Stimulated activated CD4-positive, alpha-beta T cell treated with anti-CD3 and anti-CD28 coated beads, Interleukin-15, amount 100 ng/mL, for 1 hour (primary cell): ENCODE results near the gene PFN1.

Experiments used
- DNase-seq, 2 donors: peaks; one replicate each; pipeline ENCODE4 v3.0.0-alpha.2; 2020; ENCODE audit warnings: low read depth in 1 of 2, low spot score in 1 of 2

The PFN1 gene

DNA sequence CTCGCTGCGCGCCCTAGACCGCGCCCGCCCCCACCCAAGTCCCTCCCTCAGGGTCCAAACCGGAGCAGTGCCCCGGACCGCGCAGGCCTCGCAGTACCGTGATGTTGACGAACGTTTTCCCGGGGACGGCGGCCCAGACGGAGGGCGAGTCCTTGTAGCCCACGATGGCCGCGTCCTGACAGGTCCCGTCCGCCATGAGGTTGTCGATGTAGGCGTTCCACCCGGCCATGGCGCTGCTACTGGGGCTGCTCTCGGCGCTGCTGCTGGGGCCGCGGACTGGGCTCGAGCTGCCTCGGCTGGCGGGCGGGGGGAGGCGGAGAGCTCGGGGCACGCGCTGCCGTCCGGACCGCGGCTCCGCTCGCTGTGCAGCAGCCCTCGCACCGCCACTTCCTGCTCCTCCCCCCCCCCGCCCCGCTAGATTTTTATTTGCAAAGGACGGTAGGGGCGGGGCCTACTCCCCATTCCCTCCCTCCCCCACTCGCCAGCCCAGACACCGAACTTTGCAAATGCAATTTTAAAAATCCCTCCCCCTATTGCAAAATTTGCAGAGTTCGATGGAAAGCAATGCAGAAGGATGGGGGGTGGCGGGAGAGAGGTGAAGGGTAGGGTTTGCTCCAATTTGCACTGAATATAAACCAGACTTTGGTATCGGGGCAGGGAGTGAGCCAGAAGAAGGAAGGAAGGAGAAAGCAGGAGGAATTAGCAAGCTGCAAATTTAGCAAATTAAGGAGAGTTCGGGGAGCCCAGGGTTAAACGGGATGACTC lies at the start of gene PFN1:
TSS of gene PFN1 (minus strand) at position 365 of the 765 bp plus-strand sequence. CDS start at position 229, 136 bp downstream.
- DNase-seq, result peak; percentile 83 to 85

DNA sequence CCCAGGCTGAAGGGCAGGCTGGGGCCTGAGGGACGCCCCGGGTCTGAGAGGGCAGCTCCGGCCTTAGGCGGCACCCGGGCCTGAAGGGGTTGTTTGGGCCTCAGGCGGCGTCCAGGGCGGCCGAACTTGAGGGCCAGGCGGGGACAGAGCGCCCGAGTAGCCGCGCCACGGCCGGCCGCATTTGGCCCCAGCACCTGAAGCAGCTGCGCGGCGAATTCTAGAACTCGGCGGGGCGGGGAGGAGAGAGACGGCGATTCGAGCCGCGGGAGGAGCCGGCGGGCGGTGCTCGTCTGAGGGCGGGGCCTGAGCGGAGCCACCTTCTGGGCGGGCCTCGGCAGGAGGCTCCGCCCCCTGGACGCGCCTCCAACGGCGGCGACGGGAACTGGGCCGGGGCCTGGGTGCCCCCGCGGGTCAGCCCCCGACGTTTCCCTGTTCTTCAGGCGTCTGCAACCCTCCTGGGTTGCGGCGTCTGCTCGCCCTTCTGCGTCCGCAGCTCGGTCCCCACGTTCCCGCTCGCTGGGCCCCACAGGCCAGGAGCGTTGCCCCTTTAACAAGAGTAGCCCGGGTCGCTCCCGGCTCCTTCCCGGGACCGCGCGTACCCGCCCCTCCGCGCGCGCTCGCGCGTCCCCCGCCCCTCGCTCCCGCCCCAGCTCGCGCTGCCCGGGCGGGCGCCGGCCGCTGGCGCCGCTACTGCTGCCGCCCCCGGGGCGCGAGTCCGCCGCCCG lies 49.1 kb upstream of the PFN1 start, which contains the start of the genes INCA1 and KIF1C:
TSS of gene INCA1 (minus strand) at position 221 of the 725 bp plus-strand sequence. CDS start 3,085 bp downstream, outside the sequence.
TSS of gene KIF1C (plus strand) at position 649 of the 725 bp plus-strand sequence. CDS start 2,297 bp downstream, outside the sequence.
- DNase-seq, result peak; percentile 84

DNA sequence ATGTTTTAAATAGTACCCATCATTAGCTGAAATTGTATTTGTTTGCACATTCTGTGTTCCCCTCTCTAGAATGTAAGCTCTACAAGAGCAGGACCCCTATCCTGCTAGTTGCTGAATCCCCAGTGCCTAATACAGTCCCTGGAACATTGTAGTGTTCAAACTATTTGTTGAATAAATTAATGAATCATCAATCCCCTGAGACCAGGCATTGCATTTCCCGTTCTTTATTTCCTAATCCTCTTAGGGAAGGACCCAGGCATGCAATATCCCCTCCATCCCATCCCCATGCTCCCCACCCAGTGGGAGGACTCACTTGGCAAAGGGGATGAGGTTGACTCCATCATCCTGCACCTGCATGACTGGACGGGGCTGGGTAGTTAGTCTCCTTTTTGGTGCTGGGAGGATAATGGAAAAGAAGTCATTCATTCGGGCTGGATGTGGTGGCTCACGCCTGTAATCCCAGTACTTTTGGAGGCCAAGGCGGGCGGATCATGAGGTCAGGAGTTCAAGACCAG lies 45.8 kb upstream of the PFN1 start:
- no peak for DNase-seq

DNA sequence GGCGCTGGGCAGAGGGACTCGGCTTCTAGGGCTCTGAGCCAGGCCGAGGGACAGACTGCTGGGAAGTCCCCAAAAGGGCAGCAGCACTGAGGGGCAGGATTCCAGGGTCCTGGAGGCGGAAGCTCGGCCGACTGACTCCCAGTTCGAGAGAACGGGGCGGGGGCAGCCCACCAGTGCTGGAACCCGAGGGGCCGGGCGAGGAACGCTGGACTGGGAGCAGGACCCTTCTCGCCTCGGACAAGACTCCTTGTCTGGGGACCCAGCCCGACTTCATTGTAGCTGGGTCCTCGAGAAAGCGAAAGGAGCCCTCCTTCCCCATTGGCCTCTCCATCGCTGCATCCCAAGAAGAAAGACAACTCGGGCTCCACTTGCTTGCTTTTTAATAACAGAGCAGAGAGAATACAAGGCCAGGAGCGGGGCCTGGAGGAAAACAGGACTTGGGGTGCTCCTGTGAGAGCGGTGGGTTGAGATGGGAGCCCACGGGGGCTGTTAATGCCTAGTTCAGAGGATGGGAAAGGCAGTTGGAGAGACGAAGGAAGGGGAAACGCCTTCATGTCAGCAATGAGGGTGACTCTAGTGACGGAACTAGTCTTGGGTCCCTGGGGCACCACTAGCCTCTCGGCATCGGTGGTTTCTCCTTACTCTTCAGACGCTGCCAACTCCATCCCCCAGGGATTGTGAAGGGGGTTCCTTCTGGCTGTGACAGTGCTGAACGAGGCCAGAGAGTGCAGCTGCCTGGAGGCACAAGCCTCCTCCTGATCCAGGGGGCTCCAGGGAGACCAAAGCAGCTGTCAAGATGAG lies 39.6 kb upstream of the PFN1 start:
- no peak for DNase-seq

DNA sequence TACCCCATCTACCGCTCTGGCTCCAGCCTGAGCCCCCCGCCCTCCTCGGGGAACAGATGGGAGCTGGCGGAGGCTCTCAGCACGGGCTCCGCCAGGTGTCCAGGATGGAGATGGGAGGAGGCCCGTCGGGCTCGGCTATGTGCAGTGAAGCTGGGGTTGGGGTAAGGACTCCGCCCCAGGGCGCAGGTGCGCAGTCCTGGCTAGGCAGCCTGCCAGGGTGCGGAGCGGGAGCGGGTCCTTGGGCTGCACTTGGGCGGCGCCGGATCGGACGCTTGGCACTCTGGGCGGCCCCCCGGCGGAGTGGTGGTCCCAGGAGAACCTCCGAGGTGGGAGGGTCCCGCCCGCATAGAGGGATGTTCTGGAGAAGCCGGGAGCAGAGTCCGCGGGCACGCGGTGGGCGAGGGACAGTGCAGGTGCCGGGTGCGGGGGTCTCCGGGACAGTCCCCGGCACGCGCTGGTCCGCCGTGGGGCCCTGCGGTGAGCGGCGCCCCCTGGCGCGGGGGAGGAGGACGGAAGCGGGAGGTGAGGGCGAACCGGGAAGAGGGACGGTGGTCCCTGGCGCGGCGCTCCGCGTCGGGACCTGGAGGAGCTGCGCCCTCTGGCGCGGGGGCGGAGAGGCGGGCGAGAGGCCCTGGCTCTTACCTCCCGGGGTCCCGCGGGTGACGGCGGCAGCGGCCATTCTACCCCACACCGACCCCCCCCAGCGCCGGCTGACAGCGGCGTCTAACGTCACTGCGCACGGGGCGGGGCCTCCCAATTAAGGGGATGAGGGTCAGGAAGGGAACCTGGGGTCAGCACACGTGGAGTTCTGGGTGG lies 38.8 kb upstream of the PFN1 start, which contains the start of gene CAMTA2:
TSS of gene CAMTA2 (minus strand) at position 725 of the 816 bp plus-strand sequence. CDS start 1,453 bp downstream, outside the sequence.
- DNase-seq, result peak; percentile 71 to 84

DNA sequence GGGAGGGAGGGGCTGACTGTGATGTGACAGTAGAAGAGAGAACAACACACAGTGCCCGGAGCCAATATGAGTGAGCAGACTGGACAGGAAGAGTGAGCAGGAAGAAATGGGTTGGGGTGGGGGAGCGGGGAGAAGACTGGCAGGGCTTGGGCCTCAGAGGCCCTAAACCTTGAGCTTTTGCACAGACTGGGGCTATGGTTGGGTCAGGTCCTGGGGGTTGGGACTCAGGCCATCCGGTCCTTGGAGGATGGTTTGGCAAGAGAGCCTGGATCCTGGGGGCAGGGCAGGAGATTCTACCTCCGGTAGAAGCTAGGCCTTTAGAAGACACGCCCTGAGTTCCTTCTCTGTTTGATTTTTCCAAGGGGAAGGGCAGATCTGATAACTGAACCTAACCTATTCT lies 38.1 kb upstream of the PFN1 start:
- no peak for DNase-seq

DNA sequence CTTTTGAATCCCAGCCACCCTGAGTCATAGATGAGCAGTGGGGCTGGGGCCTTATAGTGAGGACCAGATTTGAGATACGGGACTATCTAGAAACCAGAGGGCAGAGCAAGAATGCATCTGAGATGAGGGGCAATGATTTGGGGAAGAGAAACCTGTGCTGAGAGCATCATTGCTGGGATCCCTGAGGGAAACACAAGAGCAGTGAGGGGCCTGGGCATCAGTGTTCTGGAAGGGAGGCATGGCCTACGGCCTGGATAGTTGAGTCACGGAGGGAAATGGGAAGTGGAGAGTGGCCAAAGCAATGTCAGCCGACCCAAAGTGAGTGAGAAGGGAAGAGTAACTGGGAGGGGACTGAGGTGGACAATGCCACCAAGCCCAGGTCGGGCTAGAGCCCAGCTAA lies 34.0 kb upstream of the PFN1 start:
- DNase-seq, result no peak

DNA sequence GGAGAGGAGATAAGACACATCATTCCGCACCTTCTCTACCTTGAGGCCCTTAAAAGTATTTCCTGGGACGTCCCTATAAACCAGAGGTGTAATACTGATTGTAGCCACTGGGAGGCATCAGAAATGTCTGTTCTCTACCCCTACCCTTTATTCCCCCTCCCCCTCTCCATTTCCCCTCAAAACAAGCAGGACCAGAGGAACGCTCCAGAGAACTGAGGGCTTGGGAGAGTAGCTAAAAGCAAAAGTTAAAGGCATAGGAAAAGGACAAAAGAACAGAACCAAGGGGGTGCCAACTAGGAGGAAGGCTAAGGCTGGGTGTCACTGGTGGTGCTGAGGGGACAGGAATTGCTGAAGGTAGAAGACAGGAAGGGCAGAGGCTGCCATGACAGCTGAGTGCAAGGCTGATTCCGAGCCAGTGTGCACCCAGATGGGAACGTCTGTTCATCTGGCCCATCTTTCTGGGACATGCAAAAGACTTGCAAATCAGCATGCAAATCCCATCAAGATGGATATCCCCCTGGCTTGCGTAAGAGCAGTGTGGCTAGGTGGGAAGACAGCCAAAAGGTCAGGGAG lies 32.4 kb upstream of the PFN1 start:
- no peak for DNase-seq

DNA sequence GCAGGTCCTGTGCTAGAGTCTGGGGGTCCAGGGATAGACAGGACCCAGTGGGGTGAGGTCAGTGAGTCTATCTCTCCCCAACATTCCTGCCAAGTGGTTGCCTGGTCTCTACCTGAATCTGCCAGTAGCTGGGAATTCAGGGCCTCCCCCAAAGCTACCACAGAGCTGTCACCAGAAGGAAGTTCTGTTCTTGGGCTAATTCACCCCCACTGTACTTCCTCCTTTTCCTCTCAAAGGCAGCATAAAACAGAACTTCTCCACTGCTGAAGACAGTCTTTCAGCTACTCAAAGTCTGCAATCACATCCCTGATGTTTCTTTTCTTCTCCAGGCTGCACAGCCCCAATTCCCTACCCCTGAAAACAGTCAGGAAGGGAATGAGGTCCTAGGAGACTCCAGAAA lies 30.4 kb upstream of the PFN1 start:
- no peak for DNase-seq

DNA sequence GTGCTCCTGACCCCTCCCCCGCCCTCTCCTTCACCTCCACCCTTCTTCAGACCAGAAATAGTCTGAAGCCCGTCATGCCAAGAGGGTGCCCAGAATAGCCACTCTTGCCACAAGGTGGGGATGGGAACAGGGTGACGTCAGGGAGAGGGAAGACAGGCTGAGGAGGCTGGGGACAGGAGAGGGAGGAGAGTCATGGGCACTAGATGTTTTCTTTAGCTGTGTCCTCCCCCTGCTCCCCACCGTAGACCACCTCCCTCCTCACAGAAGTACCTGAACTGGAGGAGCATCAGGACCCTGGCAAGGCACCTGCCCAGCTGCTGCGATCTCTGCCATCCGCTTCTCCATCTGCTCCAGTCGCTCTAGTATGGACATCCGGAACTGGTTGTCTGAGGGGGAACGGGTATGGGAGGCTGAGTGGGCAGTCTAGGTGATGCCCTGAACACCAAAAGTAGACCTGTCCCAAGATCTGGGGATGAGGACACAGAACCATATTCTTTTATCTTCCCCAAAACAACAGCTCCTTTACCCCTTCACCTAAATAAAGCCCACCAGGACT lies 25.9 kb upstream of the PFN1 start:
- no peak for DNase-seq

DNA sequence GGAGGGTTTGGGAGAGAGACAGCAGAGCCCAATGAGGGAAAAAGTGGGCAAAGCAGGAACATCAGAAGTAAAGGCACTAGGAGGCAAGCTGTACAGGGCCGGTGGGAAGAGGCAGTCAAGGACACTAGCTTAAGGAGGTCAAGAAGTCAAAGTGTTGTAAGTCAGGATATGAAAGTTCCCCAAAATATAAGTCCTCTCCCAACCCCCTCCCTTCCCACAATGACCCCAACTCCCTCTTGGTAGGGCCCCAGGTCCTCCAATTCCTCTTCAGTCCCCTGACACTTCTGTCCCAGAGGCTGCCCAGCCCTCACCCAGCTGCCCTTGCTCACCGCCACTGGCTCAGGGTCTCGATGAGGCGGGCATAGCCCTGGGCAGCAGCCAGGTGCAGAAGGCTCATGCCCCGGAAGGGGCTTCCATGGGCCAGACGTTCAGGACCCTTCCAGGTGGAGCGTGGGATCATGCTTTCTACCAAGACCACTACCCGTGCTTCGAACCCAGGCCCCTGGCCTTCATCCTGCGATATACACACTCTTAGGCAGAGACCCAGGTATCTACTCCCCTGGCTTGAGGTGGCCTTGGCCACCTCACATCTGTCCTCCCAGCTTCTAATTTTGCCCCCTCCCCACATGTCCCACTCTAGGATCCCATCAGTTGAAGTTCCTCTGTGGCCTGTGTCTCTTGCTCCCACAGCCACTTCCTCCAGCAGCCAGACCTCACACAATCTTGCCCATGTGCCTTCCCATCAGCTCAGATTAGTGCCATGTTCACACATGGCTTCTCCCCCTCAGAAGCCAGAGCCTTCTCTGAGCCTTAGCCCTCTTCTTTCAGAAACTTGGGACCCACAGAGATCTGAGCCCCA lies 25.2 kb upstream of the PFN1 start:
- no peak for DNase-seq

DNA sequence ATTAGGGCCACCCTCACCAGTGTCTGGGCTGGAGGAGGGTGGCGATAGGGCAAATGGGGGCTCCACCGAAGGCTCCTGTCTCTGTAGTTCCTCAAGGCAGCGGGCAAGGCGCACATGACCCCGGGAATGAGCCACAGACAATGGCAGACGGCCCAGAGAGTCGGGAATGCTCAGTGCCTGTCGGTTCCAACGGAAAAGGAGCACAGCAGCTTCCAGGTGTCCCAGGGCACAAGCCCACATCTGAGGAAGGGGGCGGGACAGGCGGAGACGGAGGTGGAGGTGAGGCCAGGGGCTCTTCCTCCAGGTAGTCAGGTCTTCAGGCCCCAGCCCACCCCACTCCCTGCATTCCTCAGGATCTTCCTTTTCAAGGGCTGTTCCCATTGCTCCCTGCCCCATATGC lies 24.4 kb upstream of the PFN1 start:
- DNase-seq, result no peak

DNA sequence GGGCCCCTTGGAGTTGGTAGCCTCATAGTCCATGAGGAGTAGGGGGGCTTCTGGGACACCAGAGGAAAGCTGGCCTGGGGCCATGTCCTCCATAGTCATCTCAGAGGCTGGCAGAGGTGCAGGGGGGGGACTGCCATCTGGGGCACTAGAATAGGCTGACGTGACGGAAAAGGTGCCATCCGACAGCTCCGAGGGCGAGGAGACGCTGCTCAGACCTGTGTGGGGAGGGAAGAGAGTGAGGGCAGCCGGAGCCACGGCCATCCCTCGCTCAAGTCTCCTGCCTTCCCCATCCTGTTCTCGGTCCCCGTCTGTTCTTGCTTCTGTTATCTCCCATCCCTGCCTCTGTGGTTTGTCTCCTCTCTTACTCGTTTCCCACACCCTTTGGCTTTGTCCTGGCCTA lies 24.0 kb upstream of the PFN1 start:
- no peak for DNase-seq

DNA sequence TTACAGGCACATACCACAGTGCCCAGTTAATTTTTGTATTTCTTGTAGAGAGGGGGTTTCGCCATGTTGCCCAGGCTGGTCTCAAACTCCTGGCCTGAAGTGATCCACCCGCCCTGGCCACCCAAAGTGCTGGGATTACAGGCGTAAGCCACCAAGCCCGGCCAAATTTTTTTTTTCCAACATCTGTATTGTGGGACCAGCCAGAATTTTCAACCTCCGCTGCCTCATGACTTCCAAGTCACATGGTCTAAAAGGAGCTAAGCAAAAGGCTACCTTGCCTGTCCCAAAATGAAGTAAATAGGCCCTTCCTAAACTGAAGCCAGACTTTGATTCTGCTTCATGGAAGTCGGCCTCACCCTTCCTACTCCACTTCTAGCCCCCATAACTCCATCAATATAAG lies 23.5 kb upstream of the PFN1 start:
- DNase-seq, result no peak

DNA sequence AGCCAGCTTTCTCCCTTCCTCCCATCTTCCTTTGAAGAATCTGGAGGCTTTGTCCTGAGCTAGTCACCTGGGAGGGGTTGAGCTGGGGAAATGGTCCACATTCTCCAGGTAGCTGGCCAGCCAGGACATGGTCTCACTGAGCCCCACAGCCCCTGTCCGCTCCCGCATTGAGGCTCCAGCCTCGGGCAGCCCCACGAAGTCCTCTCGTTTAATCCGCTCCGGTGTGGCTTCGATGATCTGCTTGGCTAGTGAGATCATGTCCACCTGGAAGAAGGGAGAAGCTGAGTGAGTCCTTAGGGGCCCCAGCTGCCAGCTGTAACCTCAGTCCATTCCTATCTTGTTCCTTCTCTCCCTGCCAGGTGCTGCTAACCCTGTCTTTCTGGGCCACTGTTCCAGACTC lies 21.9 kb upstream of the PFN1 start:
- no peak for DNase-seq

DNA sequence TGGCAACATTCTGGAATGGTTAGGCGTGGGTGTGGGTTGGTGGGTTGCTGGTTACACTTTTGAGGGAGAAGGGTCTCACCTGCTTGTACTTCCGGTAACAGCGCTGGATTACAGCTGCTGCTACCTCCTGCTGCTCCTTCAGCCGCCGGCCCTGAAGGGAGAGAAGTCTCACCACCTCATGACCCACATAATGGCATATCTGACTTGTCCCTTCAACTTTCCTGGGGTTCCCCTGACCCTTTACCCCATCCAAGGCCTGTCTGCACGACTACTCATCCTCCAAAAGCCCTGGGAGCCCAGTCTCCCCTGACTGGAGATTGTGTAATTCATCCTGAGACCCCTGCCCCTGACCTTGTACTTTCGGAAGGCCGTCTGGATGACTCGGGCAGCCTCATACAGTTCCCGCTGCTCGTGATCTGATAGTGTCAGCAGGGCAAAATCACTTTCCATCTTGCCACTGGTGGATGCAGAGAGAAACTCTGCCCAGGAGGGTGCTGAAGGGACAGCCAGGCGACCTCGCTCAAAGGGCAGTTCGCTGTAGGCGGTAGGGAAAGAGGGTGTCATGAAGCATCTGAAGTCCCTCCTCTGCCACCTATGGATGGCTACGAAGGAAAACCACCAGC lies 21.3 kb upstream of the PFN1 start:
- DNase-seq, result no peak

DNA sequence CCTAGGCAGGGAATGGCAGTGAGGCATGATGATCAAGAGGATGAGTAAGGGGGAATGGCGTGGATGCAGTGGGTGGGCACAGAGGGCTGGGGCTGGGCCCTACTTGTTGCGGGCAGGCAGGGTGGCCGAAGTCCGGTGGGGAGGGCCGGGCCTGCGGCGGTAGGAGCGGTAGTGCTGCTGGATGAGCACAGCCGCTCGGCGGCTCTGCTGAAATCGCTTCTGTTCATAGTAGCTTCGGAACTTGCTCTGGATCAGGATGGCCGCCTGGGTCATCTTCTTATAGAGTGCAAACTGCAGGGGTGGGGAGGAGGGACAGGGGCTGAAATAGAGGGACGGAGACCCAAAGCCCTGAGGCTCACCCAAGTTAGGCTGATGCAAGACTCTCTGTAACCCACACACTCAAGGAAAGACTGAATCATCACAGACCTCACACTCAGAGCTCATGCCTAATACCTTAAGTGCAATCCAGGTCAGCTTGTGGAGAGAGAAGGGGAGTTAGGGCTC lies 20.8 kb upstream of the PFN1 start:
- no peak for DNase-seq

DNA sequence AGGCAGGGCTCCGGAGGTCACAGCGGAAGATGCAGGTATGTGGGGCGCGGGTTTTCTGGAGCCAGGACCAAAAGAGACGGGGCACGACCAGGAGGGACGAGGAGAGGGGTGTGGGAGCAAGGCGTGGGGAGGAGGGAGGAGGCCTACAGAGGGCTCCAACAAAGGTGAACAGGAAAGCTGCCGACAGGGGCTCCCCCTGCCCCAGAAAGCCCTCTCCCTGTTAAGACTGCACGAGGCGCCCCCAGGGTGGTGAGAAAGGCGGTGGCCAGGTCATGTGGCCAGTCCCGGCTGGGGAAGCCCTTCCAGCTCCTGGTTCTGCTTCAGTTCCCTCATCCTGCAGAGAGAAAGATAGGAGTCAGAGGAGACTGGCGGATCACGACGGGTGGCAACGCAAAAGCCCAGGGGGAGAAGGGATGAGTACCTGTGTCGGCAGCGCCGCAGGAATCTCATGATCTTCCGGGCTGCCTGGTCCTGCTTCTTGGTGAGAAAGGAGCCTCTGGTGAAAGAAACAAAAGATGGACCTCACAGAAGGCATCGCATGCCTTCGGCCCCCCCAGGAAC lies 20.2 kb upstream of the PFN1 start:
- DNase-seq, result no peak
